ENCODE results near the gene CCDC9.

CCDC9 gene

DNA sequence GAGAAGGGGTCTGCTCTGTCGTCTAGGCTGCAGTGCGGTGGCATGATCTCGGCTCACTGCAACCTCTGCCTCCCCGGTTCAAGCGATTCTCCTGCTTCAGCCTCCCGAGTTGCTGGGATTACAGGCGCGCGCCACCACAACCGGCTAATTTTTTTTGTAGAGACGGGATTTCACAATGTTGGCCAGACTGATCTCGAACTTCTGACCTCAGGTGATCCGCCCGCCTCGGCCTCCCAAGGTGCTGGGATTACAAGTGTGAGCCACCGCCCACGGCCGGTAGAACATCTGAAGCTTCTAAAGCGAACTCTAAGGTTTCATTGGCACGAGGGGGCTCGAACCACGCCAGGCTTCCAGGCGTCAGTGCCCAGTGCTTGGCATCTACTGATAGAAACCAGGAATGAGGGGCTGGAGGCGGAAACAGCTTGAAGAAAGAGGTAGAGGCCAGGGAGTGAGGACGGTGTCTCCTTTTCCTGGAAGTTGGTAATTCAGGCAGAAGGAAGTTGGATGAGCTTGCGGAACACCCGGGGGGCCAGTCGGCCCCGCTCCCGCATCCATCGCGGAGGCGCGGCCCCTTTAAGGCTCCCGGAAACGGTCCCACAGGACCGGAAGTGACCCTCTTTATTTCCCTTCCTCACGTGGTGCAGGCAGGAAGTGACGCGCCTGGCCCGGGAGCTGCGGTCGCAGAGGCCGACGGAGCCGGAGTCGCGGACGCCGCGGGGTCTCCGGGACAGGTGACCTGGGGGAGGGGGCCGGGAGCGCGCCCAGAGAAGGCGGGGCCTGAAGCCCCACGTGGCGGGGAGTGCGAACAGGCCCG is at the start of gene CCDC9:
CCDC9 (plus strand) TSS at position 647 of the 814 bp plus-strand sequence. CDS start 1,876 bp downstream, outside the sequence.
- DNase-seq (ENCODE audit: low spot score), result peak; percentile 96

DNA sequence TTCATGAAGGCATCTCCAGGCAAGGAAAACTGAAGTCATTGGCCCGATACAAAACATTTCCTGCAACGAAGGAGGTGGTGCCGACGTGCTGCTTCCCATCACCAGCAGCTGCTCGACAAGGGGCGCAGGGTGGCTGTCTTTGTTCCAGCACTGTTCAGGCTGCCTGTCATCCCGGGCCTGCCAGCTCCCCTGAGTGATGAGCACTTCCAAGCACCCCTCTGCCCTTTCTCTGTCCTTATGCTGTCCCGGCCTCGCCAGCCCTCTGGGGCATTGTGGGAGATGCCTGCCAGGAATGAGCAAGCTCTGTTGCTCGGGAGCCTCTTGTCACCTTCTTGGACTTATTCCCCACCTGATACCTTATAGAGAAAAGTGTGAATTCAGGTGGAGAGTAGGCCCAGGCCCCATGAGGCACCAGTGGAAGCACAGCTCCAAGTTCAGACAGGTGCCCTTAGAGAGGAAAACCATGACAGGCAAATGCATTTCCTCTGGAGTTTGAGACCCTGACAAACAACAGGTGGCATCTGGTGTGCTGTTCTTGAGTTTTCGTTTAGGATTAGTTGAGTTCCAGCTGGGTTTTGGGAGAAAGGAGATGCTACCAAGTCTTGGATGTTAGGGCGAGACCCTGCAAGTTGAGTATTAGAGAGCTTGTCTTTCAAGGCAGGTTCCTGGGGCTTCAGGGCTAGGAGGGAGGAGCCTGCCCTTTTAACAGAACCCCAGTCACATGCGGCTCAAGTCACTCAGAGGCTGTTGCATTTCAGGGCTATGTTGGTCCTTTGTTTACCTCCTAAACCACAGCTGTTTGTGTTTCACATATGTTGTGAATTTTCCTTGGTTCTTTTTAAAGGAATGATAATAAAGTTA is 46.8 kb upstream of the CCDC9 start:
- DNase-seq (ENCODE audit: low spot score), result no peak

DNA sequence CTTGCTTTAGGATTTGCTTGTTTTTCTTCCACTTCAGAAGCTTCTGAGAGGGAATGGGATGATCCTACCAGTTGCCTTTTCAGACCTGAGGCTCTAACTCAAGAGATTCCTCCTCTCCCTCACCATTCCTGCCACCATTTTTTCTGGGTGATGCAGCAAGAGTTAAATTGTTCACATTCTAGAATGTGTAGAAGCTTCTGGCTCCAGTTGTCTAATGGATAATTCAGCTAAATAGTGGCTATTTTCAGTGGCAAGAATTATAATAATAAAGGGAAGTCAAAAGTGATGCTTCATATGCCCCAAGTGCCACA is 46.2 kb upstream of the CCDC9 start:
- no peak for DNase-seq (ENCODE audit: low spot score)

DNA sequence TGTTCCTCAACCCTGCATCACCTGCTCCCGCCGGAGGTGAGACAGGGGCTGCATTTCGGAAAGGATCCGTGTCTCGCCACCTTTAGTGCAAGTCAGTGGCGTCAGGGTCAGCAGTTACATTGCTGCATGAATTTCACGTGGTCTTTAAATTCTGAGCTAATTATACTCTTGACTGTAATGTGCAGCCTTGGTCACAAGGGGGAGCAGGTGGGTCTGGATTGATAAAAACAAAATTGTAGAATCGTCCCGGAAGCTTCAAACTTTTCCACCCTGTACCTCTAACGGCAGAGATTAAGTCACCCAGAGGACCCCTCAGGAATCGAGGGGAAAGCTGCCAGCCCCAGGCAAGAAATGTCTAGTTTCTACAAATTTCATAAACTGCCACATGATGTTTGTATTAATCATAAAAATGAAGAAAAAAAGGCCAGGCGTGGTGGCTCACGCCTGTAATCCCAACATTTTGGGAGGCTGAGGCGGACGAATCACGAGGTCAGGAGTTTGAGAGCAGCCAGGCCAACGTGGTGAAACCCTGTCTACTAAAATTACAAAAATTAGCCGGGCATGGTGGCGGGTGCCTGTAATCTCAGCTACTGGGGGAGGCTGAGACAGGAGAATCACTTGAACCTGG is 45.5 kb upstream of the CCDC9 start:
- peak; percentile 92 for DNase-seq (ENCODE audit: low spot score)

DNA sequence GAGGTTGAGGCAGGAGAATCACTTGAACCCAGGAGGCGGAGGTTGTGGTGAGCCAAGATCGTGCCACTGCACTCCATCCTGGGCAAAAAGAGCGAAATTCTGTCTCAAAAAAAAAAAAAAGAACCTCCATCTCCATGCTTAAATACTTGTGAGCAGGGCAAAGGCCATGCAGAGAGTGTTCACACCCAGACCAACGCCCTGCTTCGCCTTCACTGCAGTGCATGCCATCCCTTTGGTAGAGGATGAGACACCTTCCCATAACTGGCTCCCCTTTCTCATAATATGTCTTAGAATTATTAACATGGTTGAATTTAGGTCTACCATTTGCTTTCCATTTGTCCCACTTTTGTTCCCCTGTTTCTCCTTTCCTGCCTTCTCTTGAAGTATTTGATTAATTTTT is 40.7 kb upstream of the CCDC9 start:
- no peak for DNase-seq (ENCODE audit: low spot score)

DNA sequence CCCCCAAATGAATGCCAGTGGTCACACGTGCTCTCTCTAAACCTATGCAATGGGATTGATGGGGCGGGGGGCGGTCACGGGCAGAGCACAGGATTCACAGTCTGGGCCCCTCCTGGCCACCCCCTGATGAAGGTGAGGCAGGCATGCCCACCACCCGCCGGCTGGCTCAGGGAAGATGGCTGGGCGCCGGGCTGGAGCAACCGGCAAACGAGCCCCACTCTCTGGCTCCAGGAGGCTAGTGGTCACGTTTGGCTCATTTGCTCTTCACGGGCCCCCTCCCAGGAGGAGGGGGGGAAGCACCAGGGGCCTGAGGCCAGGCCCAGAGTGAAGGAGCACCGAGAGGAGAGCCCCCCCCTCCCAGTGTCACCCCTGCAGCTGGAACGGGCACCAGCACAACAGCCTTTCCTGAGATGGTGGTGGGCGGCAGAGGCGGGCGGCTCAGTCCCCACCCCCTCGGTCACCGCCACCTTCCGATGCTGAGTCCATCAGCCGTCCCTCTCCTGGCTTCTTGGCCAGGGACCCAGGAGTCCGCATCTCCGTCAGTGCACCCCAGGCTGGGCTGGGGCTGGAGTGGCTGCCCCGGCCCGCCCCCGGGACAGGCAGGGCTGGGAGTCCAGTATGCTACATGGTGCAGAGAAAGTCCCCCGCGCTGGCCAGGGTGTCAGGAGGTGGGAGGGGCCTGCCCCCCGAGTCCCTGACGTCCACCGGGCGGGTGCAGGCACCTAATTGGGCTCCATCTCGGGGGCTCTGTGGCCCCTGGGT is 35.1 kb upstream of the CCDC9 start:
- no peak for DNase-seq (ENCODE audit: low spot score)

DNA sequence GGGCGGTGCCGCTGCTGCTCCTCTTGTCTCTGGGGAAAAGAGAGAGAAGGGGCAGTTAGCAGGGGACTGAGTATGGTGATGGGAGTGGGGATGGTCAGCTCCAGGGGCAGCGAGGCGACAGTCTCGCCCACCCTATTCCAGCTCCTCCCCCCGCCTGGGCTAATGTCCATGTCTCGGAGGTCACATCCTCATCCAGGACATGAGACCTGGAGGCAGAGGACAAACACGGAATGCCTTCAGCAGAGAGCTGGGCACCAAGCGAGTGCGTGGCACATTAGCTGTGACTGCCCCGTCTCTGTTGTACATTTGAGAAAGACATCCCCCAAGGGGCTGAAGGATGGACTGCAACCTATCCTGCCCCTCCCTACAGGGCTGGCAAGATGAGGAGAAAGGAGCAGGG is 34.4 kb upstream of the CCDC9 start:
- no peak for DNase-seq (ENCODE audit: low spot score)

DNA sequence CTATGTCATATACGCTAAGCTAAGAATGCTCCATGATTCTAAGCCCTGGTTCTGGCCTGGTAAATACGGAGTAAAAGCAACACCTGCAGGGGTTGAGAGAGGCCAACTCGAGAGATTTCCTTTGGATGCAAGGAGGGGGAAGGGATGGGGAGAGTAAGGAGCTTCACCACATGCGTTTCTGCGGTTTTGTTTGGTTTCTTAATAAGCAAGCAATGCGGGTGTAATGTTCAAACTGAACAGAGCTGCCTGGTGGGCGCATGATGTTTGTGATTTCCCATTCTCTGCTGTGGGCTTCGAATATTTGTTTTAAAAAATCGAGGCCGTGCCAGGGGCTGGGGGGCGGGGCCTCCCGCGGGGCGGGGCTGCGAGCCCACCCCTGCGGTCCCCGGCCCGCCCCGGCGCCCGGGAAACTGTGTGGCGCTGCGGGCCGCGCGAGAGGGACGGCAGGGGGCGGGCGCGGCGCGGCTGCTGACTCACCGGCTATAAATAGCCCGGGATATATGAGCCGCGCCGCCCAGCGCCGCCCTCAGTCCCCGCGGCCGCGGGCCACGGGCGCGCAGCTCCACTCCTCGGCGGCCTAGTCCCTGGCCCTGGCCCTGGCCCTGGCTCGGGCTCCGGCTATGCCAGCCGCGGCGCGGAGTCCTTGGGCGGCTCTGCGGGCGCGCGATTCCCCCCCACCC is 30.4 kb upstream of the CCDC9 start:
- DNase-seq (ENCODE audit: low spot score), result peak; percentile 92

DNA sequence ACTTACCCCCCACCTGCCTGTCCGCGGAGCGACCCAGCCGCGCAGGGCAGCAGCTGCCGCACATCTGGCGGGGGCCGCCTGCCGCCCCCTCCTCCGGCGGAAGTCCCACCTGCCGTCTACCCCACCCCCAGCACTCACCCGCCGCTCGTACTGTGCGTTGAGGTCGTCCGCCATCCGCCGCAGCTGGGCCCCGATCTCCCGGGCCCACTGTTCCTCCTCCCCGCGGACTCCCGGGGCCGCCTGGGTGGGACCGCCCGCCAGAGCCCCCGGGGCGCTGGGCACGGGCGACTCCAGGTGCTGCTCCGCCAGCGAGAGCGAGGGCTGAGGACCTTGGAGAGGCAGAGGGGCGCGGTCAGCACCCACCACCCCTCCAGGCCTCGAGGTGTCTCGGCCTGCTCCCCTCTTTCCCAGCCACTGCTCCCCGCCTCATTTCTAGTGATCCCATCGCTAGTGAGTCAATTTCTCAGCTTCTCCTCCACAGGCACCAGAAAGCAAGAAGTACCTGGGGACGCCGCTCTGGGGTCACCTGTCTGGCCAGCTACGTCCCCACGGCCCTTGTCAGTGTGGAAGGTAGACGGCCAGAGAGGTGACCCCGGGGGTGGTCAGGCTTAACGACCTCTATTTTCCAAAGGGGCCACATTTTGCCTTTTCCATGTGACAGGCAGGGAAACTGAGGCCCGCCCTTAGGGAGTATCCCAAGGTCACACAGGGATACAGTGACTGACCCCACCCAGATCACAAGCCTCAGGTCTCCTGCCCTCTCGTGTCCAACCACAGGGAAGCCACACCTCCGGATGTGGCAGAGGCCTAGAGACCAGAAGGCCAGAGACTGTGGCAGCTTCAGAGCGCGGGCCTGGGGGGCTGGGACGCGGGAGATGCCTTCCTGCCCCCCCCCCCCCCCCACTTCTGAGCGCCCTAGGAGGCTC is 29.6 kb upstream of the CCDC9 start:
- peak; percentile 91 for DNase-seq (ENCODE audit: low spot score)

DNA sequence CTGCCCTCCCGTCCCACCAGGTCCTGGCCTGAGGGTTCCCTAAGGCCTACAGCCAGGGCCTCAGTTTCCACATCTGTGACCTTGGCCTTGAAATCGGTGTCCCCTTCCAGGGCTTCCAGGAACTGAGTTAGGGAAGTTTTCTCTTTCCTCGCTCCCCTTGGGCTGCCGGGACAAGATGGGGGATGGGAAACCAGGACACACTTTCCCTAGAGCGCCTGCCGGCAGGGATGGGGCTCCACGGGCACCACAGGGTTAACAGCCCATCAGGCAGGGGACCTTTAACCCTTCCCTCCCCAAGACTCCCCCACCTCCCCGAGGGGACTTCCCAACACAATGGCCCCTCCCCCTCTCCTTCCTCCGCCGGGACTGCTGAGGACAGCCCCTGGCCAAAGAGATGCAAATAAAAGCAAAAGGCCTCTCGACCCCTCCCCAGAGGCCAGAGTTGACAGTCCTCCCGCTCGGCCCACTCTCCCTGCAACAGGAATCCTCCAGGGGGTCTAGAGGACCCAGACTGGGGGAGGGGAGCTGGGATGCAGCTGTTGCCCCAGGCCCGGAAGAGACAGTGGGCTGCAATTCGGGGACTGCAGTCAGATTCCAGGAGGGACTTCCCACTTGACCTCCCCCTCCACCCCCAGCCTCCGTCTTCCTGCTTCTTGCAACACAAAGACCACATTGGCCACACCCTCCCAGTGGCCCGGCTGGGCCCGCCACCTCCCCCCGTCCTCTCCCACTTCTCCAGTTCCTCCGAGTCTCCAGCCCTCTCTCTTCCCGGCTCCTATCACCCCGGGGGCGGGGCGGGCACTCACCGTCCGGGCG is 28.8 kb upstream of the CCDC9 start:
- DNase-seq (ENCODE audit: low spot score), result peak; percentile 78

DNA sequence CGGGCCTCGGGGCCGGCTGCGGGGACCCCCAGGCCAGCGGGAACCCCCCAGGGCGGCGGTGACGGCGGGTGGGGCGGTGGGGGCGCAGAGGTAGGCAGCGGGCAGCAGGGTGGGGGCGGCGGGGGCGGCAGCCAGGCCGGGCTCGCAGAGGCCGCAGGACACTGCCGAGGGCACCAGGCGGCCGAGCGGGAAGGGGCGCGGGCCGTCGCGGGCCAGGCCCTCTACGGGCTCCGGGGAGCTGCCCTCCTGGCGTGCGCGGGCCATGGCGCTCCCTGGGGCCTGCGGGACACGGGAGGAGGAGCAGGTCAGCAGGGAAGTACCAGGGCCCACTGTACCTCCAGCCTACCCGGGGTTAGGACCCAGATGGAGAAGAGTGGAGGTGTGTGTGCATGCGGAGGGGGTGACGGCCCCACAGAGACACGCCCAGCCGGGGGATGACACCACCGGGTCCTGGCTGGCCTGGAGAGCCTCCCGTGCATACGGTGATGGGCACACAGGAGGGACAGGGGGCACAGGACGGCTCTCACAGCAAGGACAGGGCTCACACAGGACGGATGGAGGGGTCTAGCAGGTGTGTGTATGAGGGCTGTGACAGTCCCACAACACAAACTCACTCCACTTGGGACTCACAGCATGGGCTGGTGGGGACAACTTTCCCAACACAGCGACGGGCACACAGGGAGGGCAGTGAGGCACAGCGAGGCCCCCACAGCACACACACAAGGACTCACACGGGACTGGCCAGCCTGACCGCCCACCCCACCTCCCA is 28.0 kb upstream of the CCDC9 start:
- peak; percentile 83 for DNase-seq (ENCODE audit: low spot score)

DNA sequence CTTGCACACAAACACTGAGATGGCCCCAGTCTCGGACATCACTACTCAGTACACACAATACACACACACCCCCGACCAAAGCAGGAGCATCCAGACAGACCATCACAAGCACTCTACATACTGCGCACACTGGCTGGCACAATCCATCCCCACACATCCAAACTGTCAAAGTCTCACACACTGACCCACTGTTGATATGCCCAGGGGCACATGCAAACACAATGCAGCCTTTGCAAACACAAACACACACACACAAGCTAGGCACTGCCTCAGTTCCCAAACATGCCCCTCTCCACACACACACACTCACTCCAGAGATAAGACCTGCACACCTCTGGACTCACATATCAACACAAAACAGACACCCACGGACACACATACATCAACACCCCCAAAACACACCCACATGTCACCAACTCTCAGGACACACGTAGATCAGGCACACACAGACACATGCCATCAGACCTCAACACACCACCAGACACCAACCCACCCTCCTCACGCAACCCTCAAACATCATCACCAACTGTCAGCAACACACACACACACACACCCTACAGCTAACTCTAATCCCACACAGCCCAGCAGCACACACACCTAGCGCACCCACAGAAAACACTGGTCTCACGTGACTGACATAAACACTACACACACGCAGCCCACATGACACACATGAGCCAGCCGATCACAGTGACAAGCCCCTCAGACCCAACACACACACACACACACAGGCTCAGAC is 27.2 kb upstream of the CCDC9 start:
- DNase-seq (ENCODE audit: low spot score), result peak; percentile 86

DNA sequence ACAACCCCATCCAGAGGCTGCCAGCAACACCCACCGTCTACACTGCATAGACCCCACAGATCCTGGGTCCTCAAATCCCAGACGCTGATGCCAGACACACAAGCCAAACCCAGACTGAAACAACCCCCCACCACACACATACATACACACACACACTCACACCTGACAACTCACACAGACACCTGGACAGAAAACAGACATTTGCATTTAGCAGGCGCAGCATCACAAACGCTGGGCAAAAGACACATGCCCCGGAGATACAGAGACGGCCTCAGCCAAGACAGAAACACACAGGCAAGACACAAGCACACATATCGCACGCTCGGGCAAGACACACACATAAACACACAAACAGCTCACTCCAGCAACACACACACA is 26.7 kb upstream of the CCDC9 start:
- peak; percentile 81 for DNase-seq (ENCODE audit: low spot score)

DNA sequence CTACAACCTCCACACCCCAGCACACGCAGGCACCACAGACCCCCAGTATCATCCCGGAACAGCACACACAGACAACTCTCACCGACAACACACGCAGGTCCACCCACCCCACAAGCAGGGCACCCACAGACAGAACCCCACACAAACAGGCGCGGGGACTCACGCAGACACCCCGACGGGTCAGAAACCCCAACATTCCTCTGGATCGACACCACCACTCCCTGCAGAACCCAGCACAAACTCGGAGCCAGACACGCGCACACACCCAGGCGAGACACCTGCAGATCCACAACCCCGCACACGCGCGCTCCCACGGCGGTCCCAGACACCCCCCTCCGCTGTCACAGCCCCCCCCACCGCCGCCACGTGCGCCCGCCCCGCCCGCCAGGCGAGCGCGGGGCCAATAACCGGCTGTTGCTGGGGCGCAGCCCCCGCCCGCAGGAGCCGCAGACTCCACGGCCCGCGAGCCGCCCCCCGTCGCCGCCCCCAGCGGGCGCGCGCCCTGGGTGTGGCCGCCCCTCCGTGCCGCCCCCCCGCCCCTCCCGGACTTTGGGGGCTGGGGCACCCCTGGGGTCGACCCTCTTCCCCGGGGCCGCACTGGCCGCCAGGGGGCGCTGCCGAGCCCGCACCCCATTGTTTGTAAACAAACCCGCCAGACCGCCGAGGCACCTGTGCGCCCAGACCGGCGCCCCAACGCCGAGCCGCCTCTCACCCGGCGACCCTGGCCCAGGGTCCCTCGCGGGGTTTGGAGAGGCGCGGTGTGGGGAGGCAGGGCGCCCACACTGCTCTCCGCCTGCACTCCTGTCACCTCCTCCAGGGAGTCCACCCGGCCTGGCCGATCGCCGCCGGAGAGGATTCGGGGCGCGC is 26.0 kb upstream of the CCDC9 start:
- peak; percentile 92 for DNase-seq (ENCODE audit: low spot score)

DNA sequence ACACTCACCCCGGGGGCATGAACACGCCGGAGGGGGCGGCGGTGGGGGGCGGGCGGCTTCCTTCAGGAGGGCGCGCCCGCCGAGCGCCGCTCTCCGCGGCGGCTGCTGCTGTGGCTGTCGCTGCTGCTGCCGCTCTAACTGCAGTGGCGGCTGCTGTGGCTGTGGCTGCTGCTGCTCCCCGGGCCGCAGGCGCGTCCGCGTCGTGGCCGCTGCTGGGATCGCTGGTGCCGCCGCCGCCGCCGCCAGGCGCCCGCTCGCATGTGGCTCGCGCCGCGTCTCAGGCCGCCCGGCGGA is 25.5 kb upstream of the CCDC9 start, which contains the start of gene BBC3:
BBC3 (minus strand) TSS at position 279 of the 294 bp plus-strand sequence. CDS start 2,768 bp downstream, outside the sequence.
- DNase-seq (ENCODE audit: low spot score), result no peak

DNA sequence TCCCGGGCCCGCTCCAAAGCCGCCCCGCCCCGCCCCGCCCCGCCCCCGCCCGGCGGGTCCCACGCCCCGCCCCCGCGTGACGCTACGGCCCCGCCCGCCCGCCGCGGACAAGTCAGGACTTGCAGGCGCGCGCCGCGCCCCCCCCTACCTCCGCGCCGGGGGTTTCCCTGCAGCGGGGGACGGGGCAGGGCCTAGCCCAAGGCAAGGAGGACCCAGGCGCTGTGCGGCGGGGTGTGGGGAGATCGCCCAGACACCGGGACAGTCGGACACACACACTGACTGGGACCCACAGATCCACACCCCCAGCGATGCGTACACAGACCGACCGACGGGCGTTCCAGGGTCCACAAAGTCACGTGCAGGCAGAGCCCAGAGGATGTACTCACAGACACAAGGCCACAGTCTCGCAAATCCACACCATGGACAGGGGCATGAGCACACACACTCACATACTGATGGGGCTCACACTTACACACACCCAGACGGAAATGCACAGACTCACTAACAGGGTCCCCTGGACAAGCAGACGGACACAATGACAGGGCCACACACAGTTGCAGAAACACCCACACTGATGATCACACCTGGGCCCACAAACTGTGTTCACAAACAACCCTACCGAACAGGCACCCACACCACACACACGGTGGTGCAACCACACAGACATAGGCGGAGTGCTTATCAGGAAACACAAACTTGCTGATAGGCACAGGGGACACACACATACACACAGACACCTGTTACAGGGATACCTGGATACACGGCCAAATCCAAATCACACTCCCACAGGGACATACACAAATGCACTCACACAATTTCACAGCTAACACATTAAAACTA is 24.9 kb upstream of the CCDC9 start:
- peak; percentile 94 for DNase-seq (ENCODE audit: low spot score)

Data from hematopoietic multipotent progenitor cell treated with erythropoietin and hydrocortisone succinate and interleukin-3 and kit ligand, for 17 days (in vitro differentiated cells).